Measurements from ENCODE around the gene RNGTT.

Gene RNGTT

GRCh38 chr6:88910922-88911778, 52.3 kb downstream of the RNGTT start (continued):
- TF ChIP-seq ZNF341 (tag by site-specific recombination; IDR thresholded peaks at IDR 0.05; ENCODE audit: low read depth) (no peak), ZNF2 (tag by site-specific recombination; IDR thresholded peaks at IDR 0.05) (0 out of 2 replicates have a peak, but pooled peaks have one; percentile 24), ZNF184 (tag by site-specific recombination; IDR thresholded peaks at IDR 0.05) (no peak), ZNF18 (tag by site-specific recombination; IDR thresholded peaks at IDR 0.05) (no peak; the same call in 1 of the 2 replicates), ZNF266 (tag by site-specific recombination; IDR thresholded peaks at IDR 0.05; ENCODE audit: low read depth) (no peak), PRDM6 (tag by site-specific recombination; IDR thresholded peaks at IDR 0.05) (peak; percentile 67), ZNF660 (tag by site-specific recombination; IDR thresholded peaks at IDR 0.05) (no peak), ZFHX2 (tag by site-specific recombination; conservative IDR thresholded peaks at IDR 0.05) (no peak), ZNF350 (tag by site-specific recombination; IDR thresholded peaks at IDR 0.05) (no peak), IKZF3 (tag by site-specific recombination; IDR thresholded peaks at IDR 0.05) (0 out of 2 replicates have a peak, but pooled peaks have one; percentile 15), EGR2 (tag by site-specific recombination; IDR thresholded peaks at IDR 0.05; ENCODE audit: low read depth) (0 out of 2 replicates have a peak, but pooled peaks have one; percentile 7), HOXA7 (CRISPR knock-in tag; IDR thresholded peaks at IDR 0.05; ENCODE audit: borderline replicate concordance) (no peak), ZNF16 (tag by site-specific recombination; IDR thresholded peaks at IDR 0.05; ENCODE audit: low read depth) (no peak), AEBP2 (tag by site-specific recombination; IDR thresholded peaks at IDR 0.05; ENCODE audit: borderline replicate concordance) (no peak), ZNF433 (tag by site-specific recombination; IDR thresholded peaks at IDR 0.05; ENCODE audit: low read depth) (no peak), ZNF114 (tag by site-specific recombination; IDR thresholded peaks at IDR 0.05) (no peak), HOXC10 (CRISPR knock-in tag; IDR thresholded peaks at IDR 0.05) (no peak), SALL2 (tag by site-specific recombination; IDR thresholded peaks at IDR 0.05; ENCODE audit: borderline replicate concordance) (no peak), FEZF1 (tag by site-specific recombination; IDR thresholded peaks at IDR 0.05) (peak; percentile 89), ZNF701 (tag by site-specific recombination; IDR thresholded peaks at IDR 0.05) (no peak), TCF7L2 (IDR thresholded peaks at IDR 0.05; ENCODE audit: borderline replicate concordance, low read depth, low read length) (no peak), ZNF513 (tag by site-specific recombination; IDR thresholded peaks at IDR 0.05) (no peak), ZNF621 (tag by site-specific recombination; IDR thresholded peaks at IDR 0.05) (no peak), ZNF324 (tag by site-specific recombination; IDR thresholded peaks at IDR 0.05) (no peak), ZNF354C (tag by site-specific recombination; IDR thresholded peaks at IDR 0.05; ENCODE audit: borderline replicate concordance, low read depth) (no peak), GLI4 (tag by site-specific recombination; IDR thresholded peaks at IDR 0.05) (no peak), ZNF423 (tag by site-specific recombination; IDR thresholded peaks at IDR 0.05) (no peak), REST (tag by site-specific recombination; IDR thresholded peaks at IDR 0.05) (no peak), PBX3 (CRISPR knock-in tag; IDR thresholded peaks at IDR 0.05) (no peak)

Data from HEK293 (cell line).